ENCODE measurements around the gene CALCOCO2. TPM values are rescaled to one million over a fixed set of nuclear protein-coding genes. Genes with fewer than 3 reads are reported as not detected.
A peak's percentile ranks its signal among the peaks of the same experiment; 100 is the strongest.

Gene CALCOCO2
- total and polyA plus RNA-seq, 2 of the 13 experiments (the other 11 are each of a cell fraction or from before 2014, with no cell fraction given): 72.9 to 111 TPM

DNA sequence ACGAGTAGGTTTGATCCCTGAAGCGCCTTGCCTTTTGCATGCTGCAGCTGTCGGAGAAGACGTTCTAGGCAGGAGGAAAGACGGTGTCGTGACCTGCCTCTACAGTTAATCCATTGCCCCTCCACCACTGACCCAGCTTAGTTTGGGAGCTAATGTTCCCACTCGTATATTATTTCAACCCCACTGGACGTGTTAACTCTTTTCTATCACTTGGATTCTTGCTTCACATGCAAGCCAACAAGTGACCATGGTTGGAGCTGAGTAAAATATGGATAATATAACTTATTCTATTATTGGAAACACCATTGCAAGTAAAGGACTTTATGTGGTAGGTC is 681 bp downstream of the CALCOCO2 start (continued):
- TF ChIP-seq NR2F2 (IDR thresholded peaks at IDR 0.05; ENCODE audit: borderline replicate concordance, low read depth) (no peak), PRPF4 (IDR thresholded peaks at IDR 0.05; ENCODE audit: low read depth, low read length, poor library complexity, severe bottlenecking) (no peak), SRY (CRISPR knock-in tag; IDR thresholded peaks at IDR 0.05) (no peak), ASH2L (IDR thresholded peaks at IDR 0.05; ENCODE audit: insufficient read length, low read depth, low read length) (peak; percentile 23), ZNF468 (CRISPR knock-in tag; IDR thresholded peaks at IDR 0.05) (no peak), NR2F6 (IDR thresholded peaks at IDR 0.05) (no peak), NR2F6 (CRISPR knock-in tag; IDR thresholded peaks at IDR 0.05) (no peak), SATB2 (CRISPR knock-in tag; IDR thresholded peaks at IDR 0.05) (0 out of 2 replicates have a peak, but pooled peaks have one; percentile 23), GLI4 (CRISPR knock-in tag; IDR thresholded peaks at IDR 0.05; ENCODE audit: borderline replicate concordance) (peak; percentile 13; the same call in 1 of the 2 replicates), TBL1XR1 (IDR thresholded peaks at IDR 0.05; ENCODE audit: borderline replicate concordance, low read length, partially characterized antibody) (peak; percentile 2), MEIS1 (CRISPR knock-in tag; IDR thresholded peaks at IDR 0.05; ENCODE audit: borderline replicate concordance) (no peak)
- TF ChIP-seq, protein P1, sequence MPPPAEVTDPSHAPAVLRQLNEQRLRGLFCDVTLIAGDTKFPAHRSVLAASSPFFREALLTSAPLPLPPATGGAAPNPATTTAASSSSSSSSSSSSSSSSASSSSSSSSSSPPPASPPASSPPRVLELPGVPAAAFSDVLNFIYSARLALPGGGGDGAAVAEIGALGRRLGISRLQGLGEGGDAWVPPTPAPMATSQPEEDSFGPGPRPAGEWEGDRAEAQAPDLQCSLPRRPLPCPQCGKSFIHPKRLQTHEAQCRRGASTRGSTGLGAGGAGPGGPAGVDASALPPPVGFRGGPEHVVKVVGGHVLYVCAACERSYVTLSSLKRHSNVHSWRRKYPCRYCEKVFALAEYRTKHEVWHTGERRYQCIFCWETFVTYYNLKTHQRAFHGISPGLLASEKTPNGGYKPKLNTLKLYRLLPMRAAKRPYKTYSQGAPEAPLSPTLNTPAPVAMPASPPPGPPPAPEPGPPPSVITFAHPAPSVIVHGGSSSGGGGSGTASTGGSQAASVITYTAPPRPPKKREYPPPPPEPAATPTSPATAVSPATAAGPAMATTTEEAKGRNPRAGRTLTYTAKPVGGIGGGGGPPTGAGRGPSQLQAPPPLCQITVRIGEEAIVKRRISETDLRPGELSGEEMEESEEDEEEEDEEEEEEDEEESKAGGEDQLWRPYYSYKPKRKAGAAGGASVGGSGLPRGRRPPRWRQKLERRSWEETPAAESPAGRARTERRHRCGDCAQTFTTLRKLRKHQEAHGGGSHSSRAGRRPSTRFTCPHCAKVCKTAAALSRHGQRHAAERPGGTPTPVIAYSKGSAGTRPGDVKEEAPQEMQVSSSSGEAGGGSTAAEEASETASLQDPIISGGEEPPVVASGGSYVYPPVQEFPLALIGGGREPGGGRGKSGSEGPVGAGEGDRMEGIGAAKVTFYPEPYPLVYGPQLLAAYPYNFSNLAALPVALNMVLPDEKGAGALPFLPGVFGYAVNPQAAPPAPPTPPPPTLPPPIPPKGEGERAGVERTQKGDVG (CRISPR knock-in tag; IDR thresholded peaks at IDR 0.05; ENCODE audit: borderline replicate concordance): peak; percentile 19; the same call in 1 of the 2 replicates
- TF ChIP-seq, protein P2, sequence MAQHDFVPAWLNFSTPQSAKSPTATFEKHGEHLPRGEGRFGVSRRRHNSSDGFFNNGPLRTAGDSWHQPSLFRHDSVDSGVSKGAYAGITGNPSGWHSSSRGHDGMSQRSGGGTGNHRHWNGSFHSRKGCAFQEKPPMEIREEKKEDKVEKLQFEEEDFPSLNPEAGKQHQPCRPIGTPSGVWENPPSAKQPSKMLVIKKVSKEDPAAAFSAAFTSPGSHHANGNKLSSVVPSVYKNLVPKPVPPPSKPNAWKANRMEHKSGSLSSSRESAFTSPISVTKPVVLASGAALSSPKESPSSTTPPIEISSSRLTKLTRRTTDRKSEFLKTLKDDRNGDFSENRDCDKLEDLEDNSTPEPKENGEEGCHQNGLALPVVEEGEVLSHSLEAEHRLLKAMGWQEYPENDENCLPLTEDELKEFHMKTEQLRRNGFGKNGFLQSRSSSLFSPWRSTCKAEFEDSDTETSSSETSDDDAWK (CRISPR knock-in tag; IDR thresholded peaks at IDR 0.05): no peak
- TF ChIP-seq, protein P3, sequence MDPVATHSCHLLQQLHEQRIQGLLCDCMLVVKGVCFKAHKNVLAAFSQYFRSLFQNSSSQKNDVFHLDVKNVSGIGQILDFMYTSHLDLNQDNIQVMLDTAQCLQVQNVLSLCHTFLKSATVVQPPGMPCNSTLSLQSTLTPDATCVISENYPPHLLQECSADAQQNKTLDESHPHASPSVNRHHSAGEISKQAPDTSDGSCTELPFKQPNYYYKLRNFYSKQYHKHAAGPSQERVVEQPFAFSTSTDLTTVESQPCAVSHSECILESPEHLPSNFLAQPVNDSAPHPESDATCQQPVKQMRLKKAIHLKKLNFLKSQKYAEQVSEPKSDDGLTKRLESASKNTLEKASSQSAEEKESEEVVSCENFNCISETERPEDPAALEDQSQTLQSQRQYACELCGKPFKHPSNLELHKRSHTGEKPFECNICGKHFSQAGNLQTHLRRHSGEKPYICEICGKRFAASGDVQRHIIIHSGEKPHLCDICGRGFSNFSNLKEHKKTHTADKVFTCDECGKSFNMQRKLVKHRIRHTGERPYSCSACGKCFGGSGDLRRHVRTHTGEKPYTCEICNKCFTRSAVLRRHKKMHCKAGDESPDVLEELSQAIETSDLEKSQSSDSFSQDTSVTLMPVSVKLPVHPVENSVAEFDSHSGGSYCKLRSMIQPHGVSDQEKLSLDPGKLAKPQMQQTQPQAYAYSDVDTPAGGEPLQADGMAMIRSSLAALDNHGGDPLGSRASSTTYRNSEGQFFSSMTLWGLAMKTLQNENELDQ (CRISPR knock-in tag; IDR thresholded peaks at IDR 0.05; ENCODE audit: borderline replicate concordance): no peak
- TF ChIP-seq, protein P4, sequence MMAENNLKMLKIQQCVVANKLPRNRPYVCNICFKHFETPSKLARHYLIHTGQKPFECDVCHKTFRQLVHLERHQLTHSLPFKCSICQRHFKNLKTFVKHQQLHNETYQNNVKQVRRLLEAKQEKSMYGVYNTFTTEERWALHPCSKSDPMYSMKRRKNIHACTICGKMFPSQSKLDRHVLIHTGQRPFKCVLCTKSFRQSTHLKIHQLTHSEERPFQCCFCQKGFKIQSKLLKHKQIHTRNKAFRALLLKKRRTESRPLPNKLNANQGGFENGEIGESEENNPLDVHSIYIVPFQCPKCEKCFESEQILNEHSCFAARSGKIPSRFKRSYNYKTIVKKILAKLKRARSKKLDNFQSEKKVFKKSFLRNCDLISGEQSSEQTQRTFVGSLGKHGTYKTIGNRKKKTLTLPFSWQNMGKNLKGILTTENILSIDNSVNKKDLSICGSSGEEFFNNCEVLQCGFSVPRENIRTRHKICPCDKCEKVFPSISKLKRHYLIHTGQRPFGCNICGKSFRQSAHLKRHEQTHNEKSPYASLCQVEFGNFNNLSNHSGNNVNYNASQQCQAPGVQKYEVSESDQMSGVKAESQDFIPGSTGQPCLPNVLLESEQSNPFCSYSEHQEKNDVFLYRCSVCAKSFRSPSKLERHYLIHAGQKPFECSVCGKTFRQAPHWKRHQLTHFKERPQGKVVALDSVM (CRISPR knock-in tag; IDR thresholded peaks at IDR 0.05): no peak
